K562 (cell line): ENCODE measurements around the gene SLC22A4.

Source experiments
- ATF7 ChIP-seq: fragments of 450-650 bp; IDR thresholded peaks from 2 replicates; pipeline ENCODE4 v1.7.1; 2014; ENCODE audit warnings: mild to moderate bottlenecking, moderate library complexity
- CHCHD3 ChIP-seq: fragments of 250-450 bp; sonication (Bioruptor Pico); IDR thresholded peaks from 2 replicates; pipeline ENCODE4 v2.1.2; 2022; ENCODE audit warnings: mild to moderate bottlenecking
- IRF9 ChIP-seq: fragments of 450-650 bp; IDR thresholded peaks from 2 replicates; pipeline ENCODE4 v1.6.1; 2016; ENCODE audit warnings: missing biosample characterization, missing genetic modification characterization
- RBM25 ChIP-seq: fragments of 200-400 bp; formaldehyde crosslinking; IDR thresholded peaks from 2 replicates; pipeline ENCODE4 v1.6.1; 2018; ENCODE audit warnings: low read length, low read depth, moderate library complexity; ENCODE audit not compliant: severe bottlenecking
- SIN3A ChIP-seq, 2 experiments: fragments of 150-350 bp in 1 of 2; IDR thresholded peaks; 2 replicates each; pipeline ENCODE4 v1.6.1; 2011 to 2016; ENCODE audit warnings: borderline replicate concordance in 2 of 2, low read depth in 2 of 2, low read length in 2 of 2, mild to moderate bottlenecking in 2 of 2, moderate library complexity in 2 of 2; ENCODE audit not compliant: control insufficient read depth in 1 of 2
- ZZZ3 ChIP-seq: fragments of 450-650 bp; IDR thresholded peaks from 2 replicates; pipeline ENCODE4 v1.6.1; 2016; ENCODE audit warnings: antibody characterized with exemption, mild to moderate bottlenecking, moderate library complexity

GRCh38 chr5:132372542-132372941 is 78.3 kb downstream of the SLC22A4 start:
- TF ChIP-seq ATF7 = no peak
- no peak for TF ChIP-seq IRF9 (tag)
- no peak for TF ChIP-seq RBM25
- TF ChIP-seq SIN3A (IDR thresholded peaks at IDR 0.05; ENCODE audit: borderline replicate concordance in 2 of 2, control insufficient read depth in 1 of 2, low read depth in 2 of 2, low read length in 2 of 2) = no peak
- no peak for TF ChIP-seq ZZZ3
- TF ChIP-seq CHCHD3 = no peak
